HG02763 (cell line): ENCODE measurements around the gene USPL1.
"Not testable (repeated sequence)": the region's sequence is repeated elsewhere in the genome, so short reads cannot be mapped to it uniquely, and the experiment has no call there.

Experiments used
- ATAC-seq: cut with Tn5 transposase; IDR thresholded peaks from one replicate; pipeline ENCODE4 v1.9.1; 2021; ENCODE audit warnings: mild to moderate bottlenecking, moderate library complexity; ENCODE audit not compliant: unreplicated experiment

The USPL1 gene

DNA sequence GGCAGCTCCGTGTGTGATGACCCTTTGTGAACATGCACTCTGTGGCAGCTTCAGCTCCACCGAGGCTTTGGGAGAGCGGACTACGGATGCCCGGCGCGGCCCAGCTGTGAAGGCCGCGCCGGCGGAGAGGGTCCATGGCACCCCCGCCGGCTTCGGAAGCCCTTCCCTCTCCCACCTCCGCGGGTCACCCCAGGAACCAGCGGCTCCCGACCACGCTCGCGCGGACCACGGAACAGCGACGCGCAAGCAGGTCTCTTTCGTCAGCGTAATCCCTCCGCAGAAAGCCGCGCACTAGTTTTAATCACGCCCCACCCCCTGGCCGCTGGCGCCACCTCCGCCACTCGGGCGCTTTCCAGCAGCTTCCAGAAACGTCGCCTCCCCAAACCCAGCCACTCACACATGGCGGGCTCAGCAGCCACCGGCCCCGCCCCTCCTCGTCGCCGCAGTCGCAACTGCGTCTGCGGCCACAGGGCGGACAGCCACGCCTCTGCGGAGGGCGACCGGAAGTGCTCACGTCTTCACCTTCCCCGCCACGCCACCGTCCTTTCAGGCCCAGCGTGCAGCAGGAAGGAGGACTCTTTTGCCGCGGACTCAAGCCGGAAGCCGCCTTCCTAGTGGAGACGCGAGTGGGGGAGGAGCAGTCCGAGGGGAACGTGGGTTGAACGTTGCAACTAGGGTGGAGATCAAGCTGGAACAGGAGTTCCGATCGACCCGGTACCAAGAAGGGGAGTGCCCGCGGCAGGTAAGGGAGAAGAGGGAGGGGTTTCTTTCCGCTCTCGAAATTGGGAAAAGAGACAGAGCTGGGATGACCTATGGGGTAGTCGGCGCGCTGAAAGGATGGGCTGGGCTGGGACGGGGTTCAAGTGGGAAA lies at the start of gene USPL1:
Gene USPL1, plus strand, starts transcription at position 606 of the 871 bp plus-strand sequence. CDS start 3,221 bp downstream, outside the sequence.
- ATAC-seq, result peak; percentile 87

DNA sequence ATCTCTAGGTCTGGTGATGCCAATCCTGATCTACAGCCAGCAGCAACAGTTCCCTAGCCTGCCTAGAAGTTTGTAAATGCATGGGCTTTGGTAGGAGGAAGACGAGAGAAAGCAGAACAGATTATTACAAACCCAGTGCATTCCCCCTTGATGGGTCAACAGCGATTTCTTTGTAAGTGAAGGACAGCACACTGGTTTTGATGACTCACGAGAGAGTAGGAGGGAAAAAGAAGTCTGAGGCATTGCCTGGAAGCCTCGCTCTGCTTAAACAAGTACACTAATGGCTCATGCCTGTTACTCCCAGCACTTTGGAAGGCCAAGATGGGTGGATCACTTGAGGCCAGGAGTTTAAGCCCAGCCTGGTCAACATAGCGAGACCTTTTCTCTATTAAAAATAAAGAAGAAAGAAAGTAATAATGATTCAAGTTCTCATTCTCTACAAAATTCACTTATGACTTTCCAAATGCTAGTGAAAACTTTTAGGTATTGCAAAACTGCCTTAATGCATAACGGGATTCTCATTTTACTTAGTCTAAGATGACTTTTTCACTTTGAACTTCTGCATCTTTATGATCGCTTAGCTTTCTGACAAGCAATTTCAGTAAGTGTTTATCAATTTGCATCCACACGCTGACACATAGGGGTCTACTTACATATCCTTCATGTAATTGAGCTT lies 47.7 kb upstream of the USPL1 start:
- no peak for ATAC-seq

DNA sequence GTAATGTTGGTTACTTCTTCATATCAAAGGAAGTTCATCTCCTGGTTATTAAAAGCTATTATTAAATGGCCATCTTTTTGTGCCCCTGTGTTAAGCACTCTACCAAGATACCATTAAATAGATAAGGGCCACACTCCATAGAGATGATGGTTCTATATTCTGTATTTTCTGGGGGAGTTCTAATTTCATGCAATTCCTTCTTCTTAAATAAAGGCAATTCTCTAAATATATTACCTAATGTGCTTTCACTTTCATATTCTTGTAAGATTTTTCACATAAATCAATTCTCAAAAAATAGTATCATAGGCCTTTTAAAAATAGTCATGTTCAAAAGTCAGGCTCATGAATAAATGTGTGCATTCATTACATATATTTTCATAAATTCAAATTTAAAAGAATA lies 47.0 kb upstream of the USPL1 start:
- ATAC-seq, result no peak

DNA sequence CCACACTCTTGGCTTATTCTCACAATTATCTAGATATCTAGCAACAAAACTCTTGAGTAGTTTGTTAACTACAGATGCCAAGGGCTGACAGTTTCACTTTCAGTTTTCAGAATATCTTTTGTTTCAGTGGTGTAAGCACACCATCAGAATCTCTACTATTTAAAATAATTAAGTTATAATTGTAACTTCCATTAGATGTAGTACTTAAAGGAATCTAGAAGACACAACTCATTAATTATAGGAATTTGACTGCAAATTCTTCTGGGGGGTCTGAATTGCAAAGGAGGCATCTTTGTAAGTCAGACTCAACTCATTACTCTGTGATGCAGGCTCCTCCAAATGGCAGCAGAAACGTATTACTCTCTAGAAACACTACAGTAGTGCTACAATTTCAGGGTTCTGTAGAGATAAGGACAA lies 44.9 kb upstream of the USPL1 start:
- peak; percentile 59 for ATAC-seq

DNA sequence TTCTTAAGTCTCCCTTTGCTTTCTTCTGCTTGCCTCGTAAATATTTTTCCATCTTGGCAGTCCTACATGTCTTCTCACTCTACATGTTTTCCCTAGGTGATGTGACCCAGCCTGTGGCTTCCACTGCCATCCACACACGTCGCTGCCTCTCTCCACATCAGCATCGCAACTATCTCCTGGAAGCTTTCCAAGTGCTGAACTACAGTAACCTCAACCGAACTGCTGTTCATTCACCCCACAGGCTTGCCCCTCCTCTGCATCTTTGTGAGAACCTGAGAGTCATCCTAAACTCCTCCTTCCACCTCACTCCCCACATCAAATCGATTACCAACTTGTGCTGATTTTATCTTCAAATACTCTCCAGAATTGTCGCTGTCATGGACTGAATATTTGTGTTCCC lies 41.2 kb upstream of the USPL1 start:
- ATAC-seq, result no peak

DNA sequence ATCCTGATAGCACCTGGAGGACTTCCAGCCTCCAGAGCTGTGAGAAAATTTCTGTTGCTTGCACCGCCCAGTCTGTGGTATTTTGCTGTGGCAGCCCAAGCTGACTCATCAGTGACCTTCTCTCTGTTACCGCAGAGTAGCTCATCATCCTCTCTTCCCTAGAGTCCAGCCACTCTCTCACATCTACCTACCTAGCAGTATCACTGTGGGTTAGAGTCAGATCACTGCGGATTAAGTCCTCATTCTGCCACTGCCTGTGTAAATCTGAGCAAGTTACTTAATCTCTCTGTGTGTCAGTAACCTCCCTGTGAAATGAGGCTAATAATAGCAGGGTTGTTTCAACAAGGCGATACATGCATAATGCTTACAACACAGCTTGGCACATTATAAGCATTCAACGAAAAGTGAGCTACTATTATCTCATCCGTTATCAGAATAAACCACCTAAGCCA lies 40.3 kb upstream of the USPL1 start:
- ATAC-seq, result peak; percentile 79

DNA sequence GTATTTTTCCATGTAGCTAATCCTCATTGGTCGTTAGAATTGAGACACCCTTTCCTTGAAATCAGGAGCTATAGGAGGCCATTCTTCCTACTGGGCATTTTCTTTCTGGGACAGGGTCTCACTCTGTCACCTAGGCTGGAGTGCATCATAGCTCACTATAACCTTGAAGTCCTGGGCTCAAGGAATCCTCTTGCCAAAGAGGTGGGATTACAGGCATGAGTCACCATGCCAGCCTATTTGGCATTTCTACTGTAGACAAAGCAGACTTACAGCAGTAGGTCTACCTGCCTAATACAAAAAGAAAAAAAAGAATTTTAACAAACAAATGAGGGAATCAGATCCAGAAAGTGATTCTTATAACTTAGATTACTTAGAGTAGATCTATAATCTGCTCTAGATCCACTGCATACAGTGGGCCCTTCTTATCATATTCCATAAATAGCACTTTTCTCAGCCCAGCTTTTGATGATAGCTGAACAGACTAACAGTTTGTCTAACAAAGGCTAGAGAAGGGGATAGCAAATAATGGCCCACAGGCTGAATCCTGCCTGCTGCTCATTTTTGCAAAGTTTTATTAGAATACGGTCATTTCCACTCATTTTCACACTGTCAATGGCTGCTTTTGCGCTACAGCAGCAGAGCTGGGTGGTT lies 36.7 kb upstream of the USPL1 start:
- no peak for ATAC-seq

DNA sequence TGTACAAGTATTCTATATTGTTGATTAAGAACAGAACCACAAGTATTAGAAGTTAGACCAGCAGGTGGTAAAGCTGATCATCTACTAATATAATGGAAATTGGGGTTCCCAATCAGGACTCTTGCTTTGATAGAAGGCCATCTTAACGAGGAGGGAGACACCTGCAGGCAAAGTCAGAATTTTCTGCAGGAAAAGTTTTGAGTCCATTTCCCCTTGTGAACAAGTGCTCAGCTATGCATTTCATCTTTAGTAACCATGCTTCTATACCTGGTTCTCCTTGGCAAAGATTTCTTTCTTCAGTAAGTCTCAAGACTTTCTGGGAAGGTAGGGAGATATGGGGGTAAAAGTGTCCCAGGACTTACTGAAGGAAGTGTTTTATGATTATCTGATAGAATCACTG lies 36.1 kb upstream of the USPL1 start:
- no peak for ATAC-seq

DNA sequence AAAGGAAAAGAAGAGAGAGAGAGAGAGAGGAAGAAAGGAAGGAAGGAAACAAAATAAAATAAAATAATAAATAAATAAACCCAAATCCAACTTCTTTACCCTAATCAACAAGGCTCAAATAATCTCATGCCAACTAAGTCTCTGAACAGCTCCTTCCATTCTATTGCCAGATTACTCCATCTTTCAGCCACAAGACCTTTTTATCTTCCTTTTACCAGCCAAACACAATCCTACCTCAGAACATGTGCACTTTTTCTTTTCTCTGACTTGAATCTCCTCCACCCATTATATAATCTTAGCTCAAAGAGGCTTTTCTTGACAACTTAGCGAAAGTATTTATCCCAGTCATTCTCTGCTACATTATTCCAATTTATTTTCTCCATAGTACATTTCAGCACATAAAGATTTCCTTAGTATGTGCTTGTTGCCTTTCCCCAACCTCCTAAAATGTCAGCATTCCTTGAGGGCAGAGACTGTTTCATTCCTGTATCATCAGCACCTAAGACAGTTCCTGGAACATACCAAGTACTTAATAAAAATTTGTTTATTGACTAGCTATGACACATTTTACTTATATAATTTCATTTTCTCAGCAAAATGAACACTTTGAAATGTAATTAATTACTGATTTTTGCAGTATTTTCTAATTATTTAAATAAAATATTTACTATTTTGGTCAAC lies 33.5 kb upstream of the USPL1 start:
- ATAC-seq, result no peak

DNA sequence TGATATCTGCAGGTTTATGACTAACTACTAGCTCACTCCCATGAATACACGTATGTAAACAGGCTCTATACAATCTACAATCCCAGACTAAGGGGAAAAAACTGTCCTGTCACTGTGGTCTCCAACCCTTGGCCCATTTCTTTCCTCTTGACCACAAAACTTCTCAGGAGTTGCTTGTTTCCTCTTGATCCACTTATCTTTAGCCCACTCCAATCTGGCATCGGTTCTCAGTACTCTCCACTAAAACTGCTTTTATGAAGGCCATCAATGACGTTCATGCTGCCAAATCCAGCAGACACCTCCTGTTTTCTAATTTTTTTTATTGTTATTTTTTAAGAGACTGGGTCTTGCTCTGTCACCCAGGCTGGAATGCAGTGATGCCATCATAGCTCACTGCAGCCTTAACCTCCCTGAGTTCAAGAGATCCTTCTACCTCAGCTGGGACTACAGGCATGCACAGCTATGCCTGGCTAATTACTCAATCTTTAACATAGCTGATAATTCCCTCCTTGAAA lies 31.9 kb upstream of the USPL1 start:
- no peak for ATAC-seq

DNA sequence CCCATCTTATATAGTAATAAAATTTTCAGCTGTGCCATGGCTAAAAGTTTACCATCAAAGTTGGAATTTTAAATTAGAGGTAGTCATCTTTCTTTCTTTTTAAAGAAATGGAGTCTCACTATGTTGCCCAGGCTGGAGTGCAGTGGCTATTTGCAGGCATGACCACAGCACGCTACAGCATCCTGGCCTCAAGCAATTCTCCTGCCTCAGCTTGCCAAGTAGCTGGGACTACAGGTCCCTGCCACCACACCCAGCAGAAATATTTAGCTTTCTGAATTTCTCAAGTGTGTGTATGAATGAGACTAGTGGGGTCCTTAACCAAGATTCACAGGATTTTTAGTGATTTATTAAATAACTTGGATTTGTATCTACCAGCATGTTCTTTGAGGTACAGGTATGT lies 30.5 kb upstream of the USPL1 start:
- ATAC-seq, result no peak

DNA sequence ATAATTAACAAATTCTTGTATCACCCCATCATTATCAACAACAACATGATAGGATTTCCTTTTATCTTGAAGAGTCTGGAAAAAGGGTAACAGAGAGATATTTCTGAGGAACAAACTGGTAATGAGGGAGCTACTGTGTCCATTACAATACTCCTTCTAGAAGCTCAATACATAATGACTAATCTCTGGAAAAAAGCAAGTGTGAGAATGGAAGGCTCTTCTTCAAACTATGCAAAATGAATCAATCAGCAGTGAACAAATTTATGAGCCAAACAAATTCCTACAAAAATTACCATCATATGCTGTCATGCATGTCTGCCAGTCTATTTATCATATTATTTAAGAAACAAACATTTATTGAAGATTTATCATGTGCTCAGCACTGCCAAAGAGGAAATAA lies 30.0 kb upstream of the USPL1 start:
- ATAC-seq, result no peak

DNA sequence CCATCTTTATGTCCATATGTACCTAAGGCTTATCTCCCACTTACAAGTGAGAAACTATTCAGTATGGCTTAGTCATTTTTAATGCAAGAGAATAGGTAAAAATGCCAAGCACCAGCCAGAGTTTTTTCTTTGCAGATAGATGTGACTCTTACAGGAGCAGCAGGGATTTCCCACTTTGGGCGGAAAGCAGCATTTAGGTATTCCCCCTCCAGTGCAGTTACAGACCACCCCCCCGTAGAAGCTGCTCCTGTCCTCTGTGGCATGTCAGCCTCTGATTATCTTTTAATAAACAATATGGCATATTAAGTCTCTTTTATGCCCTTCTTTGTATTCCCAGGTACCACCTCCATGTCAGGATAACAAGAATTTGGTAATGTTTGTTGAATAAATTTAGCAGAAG lies 24.7 kb upstream of the USPL1 start:
- no peak for ATAC-seq

DNA sequence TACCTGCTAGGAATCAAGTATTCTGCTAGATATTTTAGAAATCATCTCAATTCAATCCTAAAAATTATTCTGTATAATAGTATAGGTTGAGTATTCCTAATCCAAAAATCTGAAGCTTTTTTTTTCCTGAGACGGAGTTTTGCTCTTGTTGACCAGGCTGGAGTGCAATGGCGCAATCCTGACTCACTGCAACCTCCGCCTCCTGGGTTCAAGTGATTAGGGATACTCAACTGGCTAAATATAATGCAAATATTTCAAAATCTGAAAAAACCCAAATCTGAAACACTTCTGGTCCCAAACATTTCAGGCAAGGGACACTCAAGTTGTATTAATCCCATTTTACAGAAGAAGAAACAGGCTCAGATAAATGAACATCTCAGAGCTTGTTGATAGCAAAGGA lies 17.2 kb upstream of the USPL1 start:
- no peak for ATAC-seq

DNA sequence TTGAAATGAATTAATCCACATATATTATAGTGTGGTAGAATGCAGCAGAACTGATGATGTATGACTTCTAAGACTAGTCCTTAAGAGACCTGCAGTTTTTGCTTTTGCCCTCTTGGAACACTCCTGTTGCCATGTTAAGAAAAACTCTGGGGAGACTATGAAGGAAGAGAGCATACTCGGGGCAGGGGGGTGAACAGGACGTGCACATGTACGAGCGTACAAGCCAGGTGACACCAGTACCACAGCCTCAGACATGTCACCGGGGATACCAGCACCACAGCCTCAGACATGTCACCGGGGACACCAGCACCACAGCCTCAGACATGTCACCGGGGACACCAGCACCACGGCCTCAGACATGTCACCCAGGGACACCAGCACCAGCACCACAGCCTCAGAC lies 15.9 kb upstream of the USPL1 start:
- ATAC-seq, result no peak

DNA sequence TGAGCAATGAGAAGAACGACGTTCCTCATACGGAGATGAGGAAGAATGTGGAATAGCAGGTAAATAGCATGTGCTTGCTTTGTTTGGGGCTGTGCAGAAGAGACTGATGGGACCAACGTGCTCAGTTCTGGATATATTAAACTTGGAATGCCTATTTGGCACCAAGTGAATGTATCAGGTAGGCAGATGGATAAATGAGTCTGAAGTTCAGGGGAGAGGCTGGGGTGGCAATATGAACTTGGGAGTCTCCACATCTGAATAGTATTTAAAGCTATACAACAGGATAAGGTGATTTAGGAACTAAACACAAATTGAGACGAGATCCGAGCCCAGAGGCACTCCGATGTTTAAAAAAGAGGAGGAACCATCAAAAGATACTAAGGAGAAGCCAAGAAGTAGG lies 12.7 kb upstream of the USPL1 start:
- no peak for ATAC-seq

DNA sequence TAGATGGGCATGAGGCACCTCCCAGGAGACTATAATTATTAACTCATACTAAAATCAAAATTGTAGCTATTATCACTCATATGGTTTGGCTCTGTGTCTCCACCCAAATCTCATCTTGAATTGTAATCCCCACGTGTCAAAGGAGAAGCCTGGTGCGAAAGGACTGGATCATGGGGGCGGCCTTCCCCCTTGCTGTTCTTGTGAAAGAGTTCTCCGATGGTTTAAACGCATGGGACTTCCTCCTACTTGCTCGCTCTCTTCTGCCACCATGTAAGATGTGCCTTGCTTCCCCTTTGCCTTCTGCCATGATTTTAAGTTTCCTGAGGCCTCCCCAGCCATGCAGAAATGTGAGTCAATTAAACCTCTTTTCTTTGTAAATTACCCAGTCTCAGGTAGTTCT lies 10.5 kb upstream of the USPL1 start:
- not testable (repeated sequence) for ATAC-seq

DNA sequence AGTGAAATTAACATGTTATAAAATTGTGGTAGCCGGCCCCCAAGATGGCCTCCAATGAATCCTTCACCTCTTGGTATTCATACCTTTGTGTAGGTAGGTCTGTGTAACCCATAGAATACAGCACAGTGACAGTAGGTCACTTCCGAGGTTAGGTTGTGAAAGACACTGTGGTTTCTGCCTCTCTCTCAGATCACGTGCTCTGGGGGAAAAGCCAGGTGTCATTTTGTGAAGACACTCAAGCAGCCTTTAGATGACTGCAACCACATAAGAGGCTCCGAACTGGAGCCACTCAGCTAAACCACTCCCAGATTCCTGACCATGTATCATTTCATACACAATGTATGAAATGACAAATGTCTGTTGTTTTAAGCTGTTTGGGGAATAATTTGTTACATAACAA lies 9.8 kb upstream of the USPL1 start:
- peak; percentile 98 for ATAC-seq

DNA sequence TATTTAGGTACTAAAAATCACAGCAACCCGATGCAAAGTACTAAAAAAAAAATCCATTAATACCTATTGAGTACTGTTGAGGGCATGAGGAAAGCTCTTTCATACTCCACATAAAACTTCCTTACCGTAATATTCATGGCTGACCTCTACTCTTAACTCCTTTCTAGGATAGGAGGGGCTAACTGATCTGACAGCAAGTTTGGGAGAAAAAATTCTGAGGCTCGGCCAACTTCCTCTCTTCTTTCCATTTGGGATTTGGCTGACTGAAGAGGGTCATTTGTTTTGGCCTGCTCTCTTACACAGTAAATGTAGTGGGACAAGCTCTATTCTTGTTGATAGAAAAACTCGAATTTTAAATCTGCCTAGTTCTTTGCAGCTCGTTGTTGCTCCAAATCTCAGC lies 9.4 kb upstream of the USPL1 start:
- ATAC-seq, result no peak

DNA sequence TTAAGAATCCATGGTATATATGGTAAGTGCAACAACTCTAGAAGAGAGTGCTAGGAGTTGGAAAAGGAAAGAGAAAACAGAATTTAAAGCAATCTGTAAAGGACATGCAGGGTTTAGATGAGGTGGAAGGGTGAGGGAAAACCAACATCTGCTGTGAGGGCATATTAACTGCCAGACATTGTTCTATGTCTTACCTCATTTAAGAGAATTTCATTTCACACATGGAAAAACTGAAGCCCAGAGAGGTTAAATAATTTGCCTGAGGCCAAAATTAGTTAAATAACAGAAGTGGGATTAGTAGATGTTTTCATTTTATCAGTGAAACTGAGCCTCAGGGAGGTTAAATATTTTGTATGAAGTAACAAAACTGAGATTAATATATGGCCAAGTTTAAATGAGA lies 7.4 kb upstream of the USPL1 start:
- ATAC-seq, result no peak

DNA sequence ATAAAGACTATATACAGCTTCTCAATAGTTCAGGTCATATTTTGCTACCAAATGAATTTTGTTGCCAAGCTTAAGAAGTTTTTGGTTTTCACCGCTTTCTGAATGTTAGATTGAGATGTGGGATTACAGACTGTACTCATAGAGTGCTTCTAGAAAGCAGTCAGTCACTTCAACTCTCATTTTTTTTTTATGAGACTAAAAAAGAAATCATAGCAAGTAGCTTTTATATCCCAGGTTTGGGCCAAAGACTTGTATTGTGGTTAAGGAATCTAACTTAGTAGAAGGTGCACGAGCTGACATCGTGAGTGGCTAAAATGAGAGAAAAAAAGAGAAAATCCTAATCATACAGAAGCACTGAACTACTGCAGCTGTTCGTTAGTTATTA lies 2.2 kb upstream of the USPL1 start:
- no peak for ATAC-seq
